Activated naive CD8-positive, alpha-beta T cell treated with anti-CD3 and anti-CD28 coated beads, Interleukin-2, amount 50 U/mL, for 16 hours (primary cell): ENCODE results near the gene NMB.
"Not testable (repeated sequence)": the region's sequence is repeated elsewhere in the genome, so short reads cannot be mapped to it uniquely, and the experiment has no call there.

Experiments
- DNase-seq: peaks from one replicate; pipeline ENCODE4 v3.0.0-alpha.2; 2020; ENCODE audit warnings: low read depth, low spot score

NMB gene

GRCh38 chr15:84658080-84658787 lies at the start of gene NMB:
Gene NMB, minus strand, starts transcription at chr15:84658199. Its CDS starts 47 bp downstream, at chr15:84658152.
- peak; percentile 63 for DNase-seq

GRCh38 chr15:84703808-84704207 lies 45.8 kb upstream of the NMB start:
- no peak for DNase-seq

- no peak for DNase-seq
Observed at GRCh38 chr15:84702961-84703482, 45.0 kb upstream of the NMB start.

- no peak for DNase-seq
Observed at GRCh38 chr15:84699538-84700191, 41.7 kb upstream of the NMB start.

- no peak for DNase-seq
Observed at GRCh38 chr15:84697236-84697990, 39.4 kb upstream of the NMB start.

- DNase-seq: no peak
Observed at GRCh38 chr15:84696757-84697156, 38.8 kb upstream of the NMB start.

GRCh38 chr15:84690342-84690741 lies 32.3 kb upstream of the NMB start:
- no peak for DNase-seq

GRCh38 chr15:84689858-84690257 lies 31.9 kb upstream of the NMB start:
- DNase-seq: no peak

GRCh38 chr15:84686446-84686845 lies 28.4 kb upstream of the NMB start:
- DNase-seq: not testable (repeated sequence)

GRCh38 chr15:84685304-84685703 lies 27.3 kb upstream of the NMB start:
- no peak for DNase-seq

GRCh38 chr15:84684092-84684491 lies 26.1 kb upstream of the NMB start:
- DNase-seq: no peak

- no peak for DNase-seq
Observed at GRCh38 chr15:84681831-84682230, 23.8 kb upstream of the NMB start.

- no peak for DNase-seq
Observed at GRCh38 chr15:84671211-84671610, 13.2 kb upstream of the NMB start.

GRCh38 chr15:84669726-84670125 lies 11.7 kb upstream of the NMB start:
- DNase-seq: no peak

GRCh38 chr15:84668221-84668982 lies 10.4 kb upstream of the NMB start:
- DNase-seq: no peak

- no peak for DNase-seq
Observed at GRCh38 chr15:84666373-84666772, 8.4 kb upstream of the NMB start.

- no peak for DNase-seq
Observed at GRCh38 chr15:84661001-84661400, 3.0 kb upstream of the NMB start.

GRCh38 chr15:84659904-84660781 lies 2.1 kb upstream of the NMB start:
- no peak for DNase-seq

- DNase-seq: no peak
Observed at GRCh38 chr15:84658788-84659411, 901 bp upstream of the NMB start.

- DNase-seq: no peak
Observed at GRCh38 chr15:84657748-84658079, 285 bp downstream of the NMB start.
